Endothelial cell of umbilical vein (primary cell): ENCODE measurements around the gene ART3. TPM values are rescaled to one million over a fixed set of nuclear protein-coding genes. Genes with fewer than 3 reads are reported as not detected.

ENCODE experiments used
- BruUV-seq: library from RNA; stranded (reverse); fragments of 400-500 nt; replicated peaks from 2 replicates; lab custom pipeline; 2021; lab: Mats Ljungman, UMichigan
- CTCF ChIA-PET: fragments of 300-600, 350-600 bp; sonication (Branson Sonifier 250); formaldehyde crosslinking; loops from one replicate; lab custom pipeline; 2021; ENCODE audit warnings: antibody characterized with exemption, inconsistent platforms; lab: Charles Lee
- POLR2A ChIA-PET: fragments of 300-600, 350-600 bp; sonication (Branson Sonifier 250); formaldehyde crosslinking; loops from one replicate; lab custom pipeline; 2021; ENCODE audit warnings: antibody characterized with exemption, inconsistent platforms; lab: Charles Lee
- DNase-seq: peaks from one replicate; pipeline ENCODE4 v3.0.0-alpha.2; 2011; ENCODE audit warnings: low read depth, low spot score
- FAIRE-seq: peaks from 2 replicates; lab custom pipeline; 2011; peaks lifted over from hg19 to GRCh38; lab: Jason Lieb, UNC
- H2AFZ ChIP-seq: 2 replicates; pipeline ENCODE4 v1.6.0; 2012; ENCODE audit warnings: low read depth, low read length, control low read depth, inconsistent platforms
- H3K27ac ChIP-seq: 2 replicates; pipeline ENCODE4 v1.5.1; 2011; ENCODE audit warnings: low read depth, mild to moderate bottlenecking, control low read depth, low read length, moderate library complexity; ENCODE audit not compliant: insufficient read depth
- H3K27me3 ChIP-seq, 2 experiments: 2 replicates each; pipeline versions ENCODE4 v1.6.0 to v1.6.1; 2011; ENCODE audit warnings: low read length in 2 of 2, mixed read lengths in 1 of 2; ENCODE audit not compliant: control insufficient read depth in 2 of 2, insufficient read depth in 2 of 2
- H3K36me3 ChIP-seq, 2 experiments: 2 replicates in 1 of 2; 3 replicates in 1 of 2; pipeline ENCODE4 v1.5.1; 2011; ENCODE audit warnings: low read length in 2 of 2, mild to moderate bottlenecking in 1 of 2, moderate library complexity in 1 of 2; ENCODE audit not compliant: control insufficient read depth in 2 of 2, insufficient read depth in 2 of 2; ENCODE audit errors: extremely low read depth in 1 of 2
- H3K4me1 ChIP-seq: 3 replicates; pipeline ENCODE4 v1.5.1; 2011; ENCODE audit warnings: mild to moderate bottlenecking, low read length; ENCODE audit not compliant: control insufficient read depth, insufficient read depth; ENCODE audit errors: extremely low read depth
- H3K4me2 ChIP-seq: 2 replicates; pipeline ENCODE4 v1.6.1; 2011; ENCODE audit warnings: low read length, control low read depth, mixed read lengths; ENCODE audit not compliant: insufficient read depth
- H3K4me3 ChIP-seq, 3 experiments: fragments of 200-600 bp in 1 of 3; sonication (generic), shearing (Covaris generic) in 1 of 3; replicated peaks in 1 of 3; 2 replicates each; pipeline ENCODE4 v1.5.1; 2011 to 2016; ENCODE audit warnings: control low read depth in 3 of 3, low read length in 3 of 3, mild to moderate bottlenecking in 2 of 3, inconsistent platforms in 1 of 3, low read depth in 1 of 3, moderate library complexity in 1 of 3; ENCODE audit not compliant: insufficient read depth in 1 of 3
- H3K79me2 ChIP-seq: 2 replicates; pipeline ENCODE4 v1.6.0; 2012; ENCODE audit warnings: low read length, inconsistent platforms; ENCODE audit not compliant: control insufficient read depth, insufficient read depth
- H3K9ac ChIP-seq: replicated peaks from 2 replicates; pipeline ENCODE3; 2011; ENCODE audit warnings: low read length, control low read depth; ENCODE audit not compliant: insufficient read depth; ENCODE audit errors: extremely low read depth
- H3K9me1 ChIP-seq: replicated peaks from 3 replicates; pipeline ENCODE4 v1.6.0; 2011; ENCODE audit warnings: mild to moderate bottlenecking, low read length; ENCODE audit not compliant: control insufficient read depth, insufficient read depth; ENCODE audit errors: extremely low read depth
- H3K9me3 ChIP-seq: replicated peaks from 2 replicates; pipeline ENCODE4 v1.5.1; 2012; ENCODE audit warnings: low read length, inconsistent platforms; ENCODE audit not compliant: control insufficient read depth, insufficient read depth
- H4K20me1 ChIP-seq: replicated peaks from 2 replicates; pipeline ENCODE3; 2011; ENCODE audit warnings: mild to moderate bottlenecking, low read length; ENCODE audit not compliant: control insufficient read depth, insufficient read depth; ENCODE audit errors: extremely low read depth
- FOS ChIP-seq: IDR thresholded peaks from 2 replicates; pipeline ENCODE4 v1.6.1; 2011; ENCODE audit warnings: mild to moderate bottlenecking, low read length, moderate library complexity, borderline replicate concordance; ENCODE audit not compliant: insufficient read depth
- JUN ChIP-seq: IDR thresholded peaks from 2 replicates; pipeline ENCODE4 v1.6.1; 2011; ENCODE audit warnings: borderline replicate concordance, low read depth; ENCODE audit not compliant: insufficient read length, insufficient read depth
- MYC ChIP-seq: IDR thresholded peaks from one replicate; pipeline ENCODE4 v1.6.1; 2011; ENCODE audit warnings: mild to moderate bottlenecking, low read depth, low read length
- dilution Hi-C: fragments of 300-500 bp; cut with MboI; formaldehyde crosslinking; loops from one replicate; pipeline ENCODE4 v1.15.0; 2019; ENCODE audit warnings: low sequenced_read_pairs; ENCODE audit not compliant: extremely low pct_ligation_motif_present
- intact Hi-C: fragments of 100-400 bp; cut with micrococcal nuclease; formaldehyde crosslinking; loops from one replicate; pipeline ENCODE4 v1.10.0; 2022
- polyA plus RNA-seq, 4 experiments: library from polyadenylated mRNA; depleted of rRNA in 3 of 4; stranded (reverse) in 3 of 4; unstranded in 1 of 4; fragments of >200 nt; gene quantifications; 2 replicates each; pipeline versions ENCODE4 v1.2.1 to v1.2.3, GENCODE V29; 2011 to 2012; ENCODE audit warnings: missing spikeins in 1 of 4
- total RNA-seq: library from RNA; stranded (reverse); gene quantifications from 2 replicates; pipeline ENCODE4 v1.2.3, GENCODE V29; 2021
- TF ChIP-seq, protein P1 (sequence below), 2 donors: IDR thresholded peaks; 1 replicate in 1 of 2; 2 replicates in 1 of 2; pipeline ENCODE4 v1.5.1; 2011; ENCODE audit warnings: low read length in 2 of 2, mild to moderate bottlenecking in 2 of 2, moderate library complexity in 2 of 2, control low read depth in 1 of 2, inconsistent platforms in 1 of 2, low read depth in 1 of 2; ENCODE audit not compliant: insufficient read depth in 1 of 2; ENCODE audit errors: extremely low read depth in 1 of 2
- TF ChIP-seq, protein P2 (sequence below): IDR thresholded peaks from 2 replicates; pipeline ENCODE4 v1.6.1; 2011; ENCODE audit not compliant: insufficient read depth, insufficient read length

Gene ART3
- total and polyA plus RNA-seq, 2 donors (not counting 3 experiments of a cell fraction or from before 2014, with no cell fraction given), result not detected

DNA sequence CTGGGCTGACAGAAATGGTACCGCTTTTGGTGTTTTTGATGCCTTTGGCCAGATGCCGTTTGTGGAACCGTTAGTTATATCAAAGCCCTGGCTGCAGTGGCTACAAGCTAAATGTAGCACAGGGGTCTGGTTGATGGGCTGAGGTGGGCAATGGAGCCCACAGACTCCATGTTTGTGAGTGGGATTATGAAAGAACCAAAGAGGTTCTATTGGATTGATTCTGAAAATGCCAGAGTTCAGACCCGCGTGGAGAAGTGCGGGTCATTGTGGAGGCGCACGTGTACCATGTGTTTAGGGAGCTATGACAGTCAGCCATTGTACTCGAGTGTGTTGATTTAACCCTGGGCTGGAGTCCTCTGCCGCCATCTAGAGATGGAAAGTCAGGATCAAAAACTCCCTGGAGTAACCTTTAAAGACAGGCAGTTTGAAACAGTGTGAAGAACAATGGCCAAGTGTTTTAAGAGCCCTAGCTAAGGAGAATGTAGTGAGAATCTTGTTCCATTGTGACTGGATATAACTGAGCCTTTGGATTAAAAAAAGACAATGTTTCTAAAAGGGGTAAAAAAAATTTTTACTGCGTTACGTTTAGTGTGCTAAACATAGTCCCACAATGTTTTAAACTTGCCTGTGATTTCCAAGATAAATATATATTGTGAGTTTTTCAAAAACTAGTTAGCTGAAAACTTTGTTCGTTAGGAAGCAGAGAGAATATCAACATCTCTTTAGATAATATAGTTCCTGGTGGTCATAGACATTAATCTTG lies 12.7 kb downstream of the ART3 start:
- Histone ChIP-seq H3K27ac (no peak overlapping the region), H3K4me1 (peaks cover 7% of the 10 kb centered on the region)
- CTCF ChIA-PET, result interaction anchor here (0.6 to 9.0 kb wide), 31 partner anchors 9 to 1205 kb away, joined by 3 to 124 read pairs (median 4); partner anchors contain the start of genes ART3, NAAA and SDAD1

More for the DNA sequence above, 12.7 kb downstream of the ART3 start:
- BruUV-seq, result no TSS peak
- peak overlapping the region; percentile 21 for H2AFZ ChIP-seq
- dilution Hi-C loops (no loop called here), intact Hi-C loops (loop anchor here (1.0 to 5.0 kb wide), 2 partner anchors 95 to 171 kb away; partner anchors contain the start of gene SDAD1)
- no peaks in the 10 kb centered on the region for H3K36me3 ChIP-seq
- TF ChIP-seq, protein P1, sequence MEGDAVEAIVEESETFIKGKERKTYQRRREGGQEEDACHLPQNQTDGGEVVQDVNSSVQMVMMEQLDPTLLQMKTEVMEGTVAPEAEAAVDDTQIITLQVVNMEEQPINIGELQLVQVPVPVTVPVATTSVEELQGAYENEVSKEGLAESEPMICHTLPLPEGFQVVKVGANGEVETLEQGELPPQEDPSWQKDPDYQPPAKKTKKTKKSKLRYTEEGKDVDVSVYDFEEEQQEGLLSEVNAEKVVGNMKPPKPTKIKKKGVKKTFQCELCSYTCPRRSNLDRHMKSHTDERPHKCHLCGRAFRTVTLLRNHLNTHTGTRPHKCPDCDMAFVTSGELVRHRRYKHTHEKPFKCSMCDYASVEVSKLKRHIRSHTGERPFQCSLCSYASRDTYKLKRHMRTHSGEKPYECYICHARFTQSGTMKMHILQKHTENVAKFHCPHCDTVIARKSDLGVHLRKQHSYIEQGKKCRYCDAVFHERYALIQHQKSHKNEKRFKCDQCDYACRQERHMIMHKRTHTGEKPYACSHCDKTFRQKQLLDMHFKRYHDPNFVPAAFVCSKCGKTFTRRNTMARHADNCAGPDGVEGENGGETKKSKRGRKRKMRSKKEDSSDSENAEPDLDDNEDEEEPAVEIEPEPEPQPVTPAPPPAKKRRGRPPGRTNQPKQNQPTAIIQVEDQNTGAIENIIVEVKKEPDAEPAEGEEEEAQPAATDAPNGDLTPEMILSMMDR (IDR thresholded peaks at IDR 0.05; ENCODE audit: extremely low read depth in 1 of 2, insufficient read depth in 1 of 2, low read depth in 1 of 2, low read length in 2 of 2), result peak; percentile 55 to 64
- TF ChIP-seq JUN (no peak), MYC (peak; percentile 52), FOS (no peak)
- TF ChIP-seq, protein P2, sequence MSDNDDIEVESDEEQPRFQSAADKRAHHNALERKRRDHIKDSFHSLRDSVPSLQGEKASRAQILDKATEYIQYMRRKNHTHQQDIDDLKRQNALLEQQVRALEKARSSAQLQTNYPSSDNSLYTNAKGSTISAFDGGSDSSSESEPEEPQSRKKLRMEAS, result peak; percentile 88
- H3K79me2 ChIP-seq, result no peaks in the 10 kb centered on the region
- POLR2A ChIA-PET, result no interaction called here
- H3K9ac ChIP-seq, result no peak overlapping the region
- FAIRE-seq (peak; percentile 86), DNase-seq (peak; percentile 78)
- H3K4me2 ChIP-seq, result peak overlapping the region; percentile 0
- H3K9me3 ChIP-seq, result no peaks in the 10 kb centered on the region
- no peak overlapping the region for H3K4me3 ChIP-seq
- H3K27me3 ChIP-seq, result peaks cover 4 to 15% of the 10 kb centered on the region in 2 experiments
- no peaks in the 10 kb centered on the region for H4K20me1 ChIP-seq
- H3K9me1 ChIP-seq, result no peaks in the 10 kb centered on the region
